B cell (primary cell): Measurements from ENCODE around the gene KDM6B.

ENCODE experiments used
- EZH2 ChIP-seq: IDR thresholded peaks from 2 replicates; pipeline ENCODE4 v1.6.1; 2012; ENCODE audit warnings: borderline replicate concordance, low read depth, mild to moderate bottlenecking, moderate library complexity, low read length; ENCODE audit not compliant: insufficient read depth, poor library complexity, severe bottlenecking
- TF ChIP-seq, protein P1 (sequence below): fragments of 200-600 bp; IDR thresholded peaks from one replicate; pipeline ENCODE4 v1.8.0; 2022; ENCODE audit warnings: antibody characterized with exemption, mild to moderate bottlenecking

DNA sequence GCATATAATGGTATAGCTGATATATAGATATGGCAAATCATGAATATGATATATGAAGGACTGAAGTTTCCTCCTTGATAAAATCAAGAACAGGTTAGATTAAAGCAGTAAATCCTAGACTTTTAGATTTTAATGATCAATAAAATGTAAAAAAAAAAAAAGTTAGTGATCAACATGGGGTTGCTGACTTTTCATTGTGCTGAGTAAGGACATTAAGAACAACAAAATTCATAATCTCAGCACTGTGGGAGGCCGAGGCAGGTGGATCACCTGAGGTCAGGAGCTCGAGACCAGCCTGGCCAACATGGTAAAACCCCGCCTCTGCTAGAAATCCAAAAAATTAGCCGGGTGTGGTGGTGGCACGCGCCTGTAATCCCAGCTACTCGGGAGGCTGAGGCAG lies 44.2 kb downstream of the KDM6B start:
- TF ChIP-seq, protein P1, sequence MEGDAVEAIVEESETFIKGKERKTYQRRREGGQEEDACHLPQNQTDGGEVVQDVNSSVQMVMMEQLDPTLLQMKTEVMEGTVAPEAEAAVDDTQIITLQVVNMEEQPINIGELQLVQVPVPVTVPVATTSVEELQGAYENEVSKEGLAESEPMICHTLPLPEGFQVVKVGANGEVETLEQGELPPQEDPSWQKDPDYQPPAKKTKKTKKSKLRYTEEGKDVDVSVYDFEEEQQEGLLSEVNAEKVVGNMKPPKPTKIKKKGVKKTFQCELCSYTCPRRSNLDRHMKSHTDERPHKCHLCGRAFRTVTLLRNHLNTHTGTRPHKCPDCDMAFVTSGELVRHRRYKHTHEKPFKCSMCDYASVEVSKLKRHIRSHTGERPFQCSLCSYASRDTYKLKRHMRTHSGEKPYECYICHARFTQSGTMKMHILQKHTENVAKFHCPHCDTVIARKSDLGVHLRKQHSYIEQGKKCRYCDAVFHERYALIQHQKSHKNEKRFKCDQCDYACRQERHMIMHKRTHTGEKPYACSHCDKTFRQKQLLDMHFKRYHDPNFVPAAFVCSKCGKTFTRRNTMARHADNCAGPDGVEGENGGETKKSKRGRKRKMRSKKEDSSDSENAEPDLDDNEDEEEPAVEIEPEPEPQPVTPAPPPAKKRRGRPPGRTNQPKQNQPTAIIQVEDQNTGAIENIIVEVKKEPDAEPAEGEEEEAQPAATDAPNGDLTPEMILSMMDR, result no peak
- no peak for TF ChIP-seq EZH2
